Kidney (tissue), 14 donors: ENCODE data around the gene DUS2. TPM values are rescaled to one million over a fixed set of nuclear protein-coding genes. Genes with fewer than 3 reads are reported as not detected.
A peak's percentile ranks its signal among the peaks of the same experiment; 100 is the strongest.

Experiments used
- DNase-seq, 5 donors: peaks; one replicate each; pipeline ENCODE4 v3.0.0-alpha.2; 2013 to 2020
- FAIRE-seq: peaks from 2 replicates; lab custom pipeline; 2012; peaks lifted over from hg19 to GRCh38; lab: Jason Lieb, UNC
- H3K27ac ChIP-seq, 2 donors: one replicate each; pipeline ENCODE4 v1.7.0; 2013; ENCODE audit warnings: low read depth in 2 of 2, low read length in 2 of 2, inconsistent platforms in 1 of 2
- H3K27me3 ChIP-seq: one replicate; pipeline ENCODE4 v1.7.1; 2013; ENCODE audit warnings: low read length, inconsistent platforms; ENCODE audit not compliant: control insufficient read depth, insufficient read depth
- H3K36me3 ChIP-seq, 3 donors: one replicate each; pipeline versions ENCODE4 v1.7.0 to v1.7.1; 2013; ENCODE audit warnings: low read length in 3 of 3, control low read depth in 1 of 3, inconsistent platforms in 1 of 3; ENCODE audit not compliant: insufficient read depth in 3 of 3, control insufficient read depth in 2 of 3
- H3K4me1 ChIP-seq, 3 donors: one replicate each; pipeline versions ENCODE4 v1.7.0 to v1.7.1; 2013; ENCODE audit warnings: low read length in 3 of 3, inconsistent platforms in 1 of 3, low read depth in 1 of 3; ENCODE audit not compliant: control insufficient read depth in 2 of 3, insufficient read depth in 2 of 3
- H3K4me3 ChIP-seq, 3 donors: one replicate each; pipeline versions ENCODE4 v1.7.0 to v1.8.1; 2013; ENCODE audit warnings: low read length in 3 of 3, control low read depth in 1 of 3, inconsistent platforms in 1 of 3
- H3K9ac ChIP-seq, 3 donors: one replicate each; pipeline versions ENCODE4 v1.7.0 to v1.7.1; 2013; ENCODE audit warnings: low read length in 3 of 3, control low read depth in 1 of 3, inconsistent platforms in 1 of 3
- H3K9me3 ChIP-seq, 3 donors: one replicate each; pipeline versions ENCODE4 v1.7.0 to v1.7.1; 2013; ENCODE audit warnings: low read length in 3 of 3, control low read depth in 1 of 3, inconsistent platforms in 1 of 3; ENCODE audit not compliant: control insufficient read depth in 2 of 3, insufficient read depth in 1 of 3
- CTCF ChIP-seq: IDR thresholded peaks from 3 replicates; pipeline ENCODE4 v1.5.1; 2012; ENCODE audit warnings: mild to moderate bottlenecking, moderate library complexity, borderline replicate concordance; ENCODE audit not compliant: insufficient read depth; ENCODE audit errors: extremely low read depth
- intact Hi-C: fragments of 100-400 bp; cut with DNase I; formaldehyde crosslinking; loops from one replicate; pipeline ENCODE4 v1.11.1; 2022
- polyA plus RNA-seq: library from polyadenylated mRNA; stranded (reverse); fragments of 350-450 nt; fragmentation: Illumina TruSeq; extraction: RNeasy Lipid Tissue Mini Kit (QIAGEN cat#74804); gene quantifications from one replicate; pipeline ENCODE4 v1.2.3, GENCODE V29; 2014; ENCODE audit warnings: low read depth, low replicate concordance; ENCODE audit not compliant: insufficient read depth
- total RNA-seq: library from RNA; stranded (reverse); fragmentation: NEBNext Ultra II Directional; extraction: Animal tissue kit (Norgen Biotek cat#: 25700); gene quantifications from one replicate; pipeline ENCODE4 v1.2.1, GENCODE V29; 2021
- donor health status: control.
- donor health status: control.
- donor health status: control.
- donor health status: control.
- donor health status: control.
- donor health status: DM: yes; HTN: yes; CAD: no.
- donor health status: Normal renal cell carcinoma (clear cell type).

The DUS2 gene
- total and polyA plus RNA-seq, 2 donors from 2014 or later, result 12.1 to 12.5 TPM

GRCh38 chr16:68079376-68079625, 56.2 kb downstream of the DUS2 start:
- DNase-seq (no peak), FAIRE-seq (no peak)
- peaks cover 5 to 52% (median 45%) of the 10 kb centered on the region in 3 donors for H3K4me1 ChIP-seq
- H3K36me3 ChIP-seq, result no peaks in the 10 kb centered on the region
- H3K27me3 ChIP-seq, result no peaks in the 10 kb centered on the region
- intact Hi-C loops, result no loop called here
- H3K4me3 ChIP-seq, result no peak overlapping the region
- no peak overlapping the region for H3K9ac ChIP-seq
- H3K9me3 ChIP-seq, result no peaks in the 10 kb centered on the region
- H3K27ac ChIP-seq, result peak overlapping the region; percentile 72 to 88
- TF ChIP-seq CTCF, result no peak

- no peak for FAIRE-seq
- Histone ChIP-seq H3K4me1 (peaks cover 5 to 50% (median 46%) of the 10 kb centered on the region in 3 donors), H3K9me3 (no peaks in the 10 kb centered on the region), H3K36me3 (no peaks in the 10 kb centered on the region), H3K9ac (peak overlapping the region in 1 of 3 donors; percentile 63), H3K4me3 (peak overlapping the region in 1 of 3 donors; percentile 25), H3K27me3 (no peaks in the 10 kb centered on the region), H3K27ac (peak overlapping the region; percentile 88 to 92)
- intact Hi-C loops, result no loop called here
- no peak for TF ChIP-seq CTCF
- peak; percentile 91 to 93 (median 92) for DNase-seq
Measured at GRCh38 chr16:68079626-68080344, 56.7 kb downstream of the DUS2 start.

GRCh38 chr16:68081861-68082628, 59.0 kb downstream of the DUS2 start:
- Histone ChIP-seq H3K27me3 (no peaks in the 10 kb centered on the region), H3K9me3 (no peaks in the 10 kb centered on the region), H3K9ac (peak overlapping the region in 1 of 3 donors; percentile 30), H3K27ac (peak overlapping the region; percentile 63 to 86), H3K36me3 (no peaks in the 10 kb centered on the region), H3K4me1 (peaks cover 8 to 54% (median 46%) of the 10 kb centered on the region in 3 donors), H3K4me3 (no peak overlapping the region)
- intact Hi-C loops, result no loop called here
- DNase-seq, result no peak
- TF ChIP-seq CTCF, result no peak
- FAIRE-seq, result no peak
